Gastrocnemius medialis (tissue), 4 donors: ENCODE results near the gene DCPS. TPM values are rescaled to one million over a fixed set of nuclear protein-coding genes. Genes with fewer than 3 reads are reported as not detected.
A peak's percentile ranks its signal among the peaks of the same experiment; 100 is the strongest.
"Not testable (repeated sequence)": the region's sequence is repeated elsewhere in the genome, so short reads cannot be mapped to it uniquely, and the experiment has no call there.

Experiments used
- ATAC-seq, 2 donors: fragments of 150-250 bp; one replicate each; pipeline ENCODE4 v1.9.1; 2016
- DNase-seq, 2 donors: peaks; one replicate each; pipeline ENCODE4 v3.0.0-alpha.2; 2019
- H3K27ac ChIP-seq, 4 donors: fragments of 200-600 bp; sonication (generic); 1 replicate in 1 of 4; 2 replicates in 3 of 4; pipeline ENCODE4 v1.5.1; 2016 to 2018; ENCODE audit warnings: mild to moderate bottlenecking in 2 of 4, moderate library complexity in 1 of 4
- H3K27me3 ChIP-seq, 3 donors: fragments of 200-600 bp; sonication (generic) in 2 of 3; 1 replicate in 1 of 3; 2 replicates in 2 of 3; pipeline versions ENCODE4 v1.5.1 to v1.6.0; 2016 to 2019; ENCODE audit warnings: mild to moderate bottlenecking in 1 of 3, moderate library complexity in 1 of 3
- H3K36me3 ChIP-seq, 2 donors: fragments of 200-600 bp; sonication (generic) in 1 of 2; one replicate each; pipeline ENCODE4 v1.5.1; 2017 to 2018
- H3K4me1 ChIP-seq, 2 donors: fragments of 200-600 bp; sonication (generic) in 1 of 2; one replicate each; pipeline ENCODE4 v1.5.1; 2016 to 2017; ENCODE audit warnings: mild to moderate bottlenecking in 2 of 2
- H3K4me3 ChIP-seq, 4 donors: fragments of 200-600 bp; sonication (generic) in 3 of 4; 1 replicate in 1 of 4; 2 replicates in 3 of 4; pipeline ENCODE4 v1.5.1; 2016 to 2019; ENCODE audit warnings: mild to moderate bottlenecking in 2 of 4
- H3K9me3 ChIP-seq, 3 donors: fragments of 200-600 bp; sonication (generic) in 2 of 3; 1 replicate in 1 of 3; 2 replicates in 2 of 3; pipeline ENCODE4 v1.5.1; 2016 to 2019
- POLR2A ChIP-seq, 2 donors: fragments of 450-650 bp; IDR thresholded peaks; one replicate each; pipeline ENCODE4 v1.6.1; 2017; ENCODE audit warnings: antibody characterized with exemption in 2 of 2, mild to moderate bottlenecking in 2 of 2, moderate library complexity in 2 of 2
- in situ Hi-C, 4 donors: fragments of 200-750 bp; cut with MboI; loops; one replicate each; pipeline versions ENCODE4 v1.15.0 to v1.8.0; 2017; ENCODE audit warnings: low sequenced_read_pairs in 4 of 4
- intact Hi-C: fragments of 100-400 bp; cut with DNase I; formaldehyde crosslinking; loops from one replicate; pipeline ENCODE4 v1.15.1; 2023; ENCODE audit warnings: low total_unique reads
- total RNA-seq, 4 donors: library from RNA; depleted of rRNA; stranded (reverse); fragments of >200 nt; gene quantifications; one replicate each; pipeline versions ENCODE4 v1.1.0 to v1.2.3, GENCODE V29; 2016
- TF ChIP-seq, protein P1 (sequence below), 5 experiments: fragments of 450-650 bp in 3 of 5; fragments of 200-600 bp in 2 of 5; sonication (generic) in 2 of 5; IDR thresholded peaks in 4 of 5; conservative IDR thresholded peaks in 1 of 5; 1 replicate in 4 of 5; 2 replicates in 1 of 5; pipeline ENCODE4 v1.5.1; 2016 to 2019; ENCODE audit warnings: antibody characterized with exemption in 5 of 5, mild to moderate bottlenecking in 3 of 5, moderate library complexity in 3 of 5

DCPS gene
- total RNA-seq, 4 donors from 2014 or later, result 9.8 to 23.1 (median 11.5) TPM

- intact Hi-C loops, result no loop called here
- peaks cover 0 to 12% of the 10 kb centered on the region in 2 donors for H3K36me3 ChIP-seq
- no peak overlapping the region for H3K27ac ChIP-seq
Observed at GRCh38 chr11:126345283-126345682, 41.4 kb downstream of the DCPS start.

DNA sequence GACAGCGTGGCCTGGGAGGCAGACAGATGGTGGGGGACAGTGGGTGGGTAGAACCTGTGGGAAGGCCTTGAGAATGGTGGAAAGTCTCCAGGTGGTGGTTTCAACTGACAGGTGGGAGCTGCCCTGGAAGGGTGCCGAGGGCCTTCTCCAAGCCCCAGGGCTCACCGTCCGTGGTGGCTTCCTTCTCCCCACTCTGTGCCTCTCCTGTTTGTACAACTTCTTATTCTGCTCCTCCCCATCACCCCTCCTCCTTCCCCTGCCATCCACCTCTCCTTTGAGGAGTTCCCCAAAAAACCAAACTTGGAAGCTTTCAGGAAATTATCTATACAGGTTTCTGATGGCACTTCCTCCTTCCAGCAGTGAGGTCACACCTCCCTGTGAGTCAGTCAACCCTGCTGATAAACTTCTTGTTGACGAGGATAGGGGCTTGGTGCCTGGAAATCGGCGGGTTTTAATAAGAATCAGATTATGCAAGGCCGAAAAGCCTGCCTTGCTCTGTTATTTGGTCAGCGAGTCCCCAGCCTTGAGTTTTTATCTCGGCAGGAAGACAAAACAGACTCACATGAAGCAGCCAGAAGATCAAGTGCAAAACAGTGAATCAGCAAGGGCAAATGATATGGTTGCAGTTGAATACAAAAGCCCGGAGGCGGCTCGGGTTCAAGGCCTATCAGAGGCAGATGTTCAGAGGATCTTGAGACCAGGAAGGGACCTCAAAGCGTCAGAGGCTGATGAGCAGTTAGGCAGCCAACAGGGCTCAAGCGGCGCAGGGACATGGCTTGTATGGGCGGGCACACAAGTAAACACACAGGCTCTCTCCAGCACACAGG lies 42.1 kb downstream of the DCPS start:
- intact Hi-C loops (no loop called here), in situ Hi-C loops (no loop called here)
- DNase-seq (no peak), ATAC-seq (no peak)
- H3K4me1 ChIP-seq, result peaks cover 26 to 33% of the 10 kb centered on the region in 2 donors
- no peak overlapping the region for H3K4me3 ChIP-seq
- TF ChIP-seq POLR2A (IDR thresholded peaks at IDR 0.05), result no peak
- TF ChIP-seq, protein P1, sequence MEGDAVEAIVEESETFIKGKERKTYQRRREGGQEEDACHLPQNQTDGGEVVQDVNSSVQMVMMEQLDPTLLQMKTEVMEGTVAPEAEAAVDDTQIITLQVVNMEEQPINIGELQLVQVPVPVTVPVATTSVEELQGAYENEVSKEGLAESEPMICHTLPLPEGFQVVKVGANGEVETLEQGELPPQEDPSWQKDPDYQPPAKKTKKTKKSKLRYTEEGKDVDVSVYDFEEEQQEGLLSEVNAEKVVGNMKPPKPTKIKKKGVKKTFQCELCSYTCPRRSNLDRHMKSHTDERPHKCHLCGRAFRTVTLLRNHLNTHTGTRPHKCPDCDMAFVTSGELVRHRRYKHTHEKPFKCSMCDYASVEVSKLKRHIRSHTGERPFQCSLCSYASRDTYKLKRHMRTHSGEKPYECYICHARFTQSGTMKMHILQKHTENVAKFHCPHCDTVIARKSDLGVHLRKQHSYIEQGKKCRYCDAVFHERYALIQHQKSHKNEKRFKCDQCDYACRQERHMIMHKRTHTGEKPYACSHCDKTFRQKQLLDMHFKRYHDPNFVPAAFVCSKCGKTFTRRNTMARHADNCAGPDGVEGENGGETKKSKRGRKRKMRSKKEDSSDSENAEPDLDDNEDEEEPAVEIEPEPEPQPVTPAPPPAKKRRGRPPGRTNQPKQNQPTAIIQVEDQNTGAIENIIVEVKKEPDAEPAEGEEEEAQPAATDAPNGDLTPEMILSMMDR (IDR thresholded peaks at IDR 0.05 in 4 of 5, conservative IDR thresholded peaks at IDR 0.05 in 1 of 5), result no peak
- no peaks in the 10 kb centered on the region for H3K27me3 ChIP-seq
- no peaks in the 10 kb centered on the region for H3K9me3 ChIP-seq
- H3K27ac ChIP-seq, result peak overlapping the region in 1 of 4 donors; percentile 3
- H3K36me3 ChIP-seq, result peaks cover 0 to 12% of the 10 kb centered on the region in 2 donors

More at GRCh38 chr11:126345283-126345682, 41.4 kb downstream of the DCPS start:
- no peak for TF ChIP-seq POLR2A (IDR thresholded peaks at IDR 0.05)
- TF ChIP-seq, protein P1 (IDR thresholded peaks at IDR 0.05 in 4 of 5, conservative IDR thresholded peaks at IDR 0.05 in 1 of 5), result no peak
- H3K9me3 ChIP-seq, result no peaks in the 10 kb centered on the region
- no peak overlapping the region for H3K4me3 ChIP-seq
- in situ Hi-C loops, result no loop called here
- H3K4me1 ChIP-seq, result peaks cover 33 to 40% of the 10 kb centered on the region in 2 donors
- DNase-seq, result no peak
- no peak for ATAC-seq
- no peaks in the 10 kb centered on the region for H3K27me3 ChIP-seq

GRCh38 chr11:126346586-126346940 lies 42.7 kb downstream of the DCPS start:
- Histone ChIP-seq H3K27me3 (no peaks in the 10 kb centered on the region), H3K9me3 (no peaks in the 10 kb centered on the region), H3K4me3 (no peak overlapping the region), H3K4me1 (peaks cover 26 to 27% of the 10 kb centered on the region in 2 donors), H3K27ac (peak overlapping the region in 1 of 4 donors; percentile 3), H3K36me3 (peaks cover 0 to 12% of the 10 kb centered on the region in 2 donors)
- intact Hi-C loops (no loop called here), in situ Hi-C loops (no loop called here)
- DNase-seq (no peak), ATAC-seq (no peak)
- TF ChIP-seq POLR2A (IDR thresholded peaks at IDR 0.05), result no peak
- TF ChIP-seq, protein P1 (IDR thresholded peaks at IDR 0.05 in 4 of 5, conservative IDR thresholded peaks at IDR 0.05 in 1 of 5), result no peak

DNA sequence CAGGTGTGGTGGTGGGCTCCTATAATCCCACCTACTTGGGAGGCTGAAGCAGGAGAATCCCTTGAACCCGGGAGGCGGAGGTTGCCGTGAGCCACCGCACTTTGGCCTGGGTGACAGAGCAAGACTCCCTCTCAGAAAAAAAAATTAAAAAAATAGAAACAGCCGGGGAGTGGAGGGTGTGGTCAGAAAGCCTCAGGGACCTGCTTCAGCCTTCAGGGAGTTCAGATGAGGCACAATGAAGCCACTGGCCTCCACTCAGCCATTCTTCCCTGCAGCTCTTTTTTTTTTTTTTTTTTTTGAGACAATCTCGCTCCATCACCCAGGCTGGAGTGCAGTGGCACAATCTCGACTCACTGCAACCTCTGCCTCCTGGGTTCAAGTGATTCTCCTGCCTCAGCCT lies 43.1 kb downstream of the DCPS start:
- H3K36me3 ChIP-seq, result peaks cover 0 to 12% of the 10 kb centered on the region in 2 donors
- H3K4me1 ChIP-seq, result peaks cover 23 to 26% of the 10 kb centered on the region in 2 donors
- in situ Hi-C loops, DNase-seq, ATAC-seq, H3K27ac ChIP-seq, H3K27me3 ChIP-seq, H3K4me3 ChIP-seq, H3K9me3 ChIP-seq, intact Hi-C loops: not testable (repeated sequence)

- intact Hi-C loops (no loop called here), in situ Hi-C loops (no loop called here)
- H3K27me3 ChIP-seq, result no peaks in the 10 kb centered on the region
- peaks cover 19 to 33% of the 10 kb centered on the region in 2 donors for H3K4me1 ChIP-seq
- TF ChIP-seq POLR2A (IDR thresholded peaks at IDR 0.05), result no peak
- TF ChIP-seq, protein P1 (IDR thresholded peaks at IDR 0.05 in 4 of 5, conservative IDR thresholded peaks at IDR 0.05 in 1 of 5), result no peak
- ATAC-seq (no peak), DNase-seq (no peak)
- H3K27ac ChIP-seq, result peak overlapping the region in 3 of 4 donors; percentile 17 to 37 (median 35)
- no peak overlapping the region for H3K4me3 ChIP-seq
- no peaks in the 10 kb centered on the region for H3K9me3 ChIP-seq
- H3K36me3 ChIP-seq, result peaks cover 0 to 10% of the 10 kb centered on the region in 2 donors
Observed at GRCh38 chr11:126347751-126348668, 44.1 kb downstream of the DCPS start.
